Measurements from ENCODE around the gene S100A2.

The S100A2 gene

GRCh38 chr1:153612111-153612754 lies 46.6 kb upstream of the S100A2 start:
- H3K4me3 ChIP-seq (replicated peaks in 1 of 2; ENCODE audit: low read depth in 2 of 2, low read length in 2 of 2): peak overlapping the region; percentile 71 to 77
- TF ChIP-seq CTCF (IDR thresholded peaks at IDR 0.05; ENCODE audit: low read depth, low read length): no peak
- no peak for DNase-seq (ENCODE audit: low read depth in 2 of 2)

GRCh38 chr1:153611356-153611755 lies 45.7 kb upstream of the S100A2 start:
- peak overlapping the region; percentile 71 to 77 for H3K4me3 ChIP-seq (replicated peaks in 1 of 2; ENCODE audit: low read depth in 2 of 2, low read length in 2 of 2)
- no peak for DNase-seq (ENCODE audit: low read depth in 2 of 2)
- TF ChIP-seq CTCF (IDR thresholded peaks at IDR 0.05; ENCODE audit: low read depth, low read length): no peak

- no peak for TF ChIP-seq CTCF (IDR thresholded peaks at IDR 0.05; ENCODE audit: low read depth, low read length)
- H3K4me3 ChIP-seq (replicated peaks in 1 of 2; ENCODE audit: low read depth in 2 of 2, low read length in 2 of 2): peak overlapping the region; percentile 8 to 77
- DNase-seq (ENCODE audit: low read depth in 2 of 2): peak in 1 of 2 donors; percentile 77
These were observed 45.2 kb upstream of the S100A2 start for GRCh38 chr1:153610811-153611301.

GRCh38 chr1:153610334-153610733 lies 44.7 kb upstream of the S100A2 start:
- peak in 1 of 2 donors; percentile 63 for DNase-seq (ENCODE audit: low read depth in 2 of 2)
- peak overlapping the region in 1 of 2 donors; percentile 77 for H3K4me3 ChIP-seq (replicated peaks in 1 of 2; ENCODE audit: low read depth in 2 of 2, low read length in 2 of 2)
- no peak for TF ChIP-seq CTCF (IDR thresholded peaks at IDR 0.05; ENCODE audit: low read depth, low read length)

GRCh38 chr1:153609585-153609907 lies 43.9 kb upstream of the S100A2 start:
- no peak for DNase-seq (ENCODE audit: low read depth in 2 of 2)
- H3K4me3 ChIP-seq (replicated peaks in 1 of 2; ENCODE audit: low read depth in 2 of 2, low read length in 2 of 2): peak overlapping the region in 1 of 2 donors; percentile 77
- no peak for TF ChIP-seq CTCF (IDR thresholded peaks at IDR 0.05; ENCODE audit: low read depth, low read length)

- H3K4me3 ChIP-seq (replicated peaks in 1 of 2; ENCODE audit: low read depth in 2 of 2, low read length in 2 of 2): peak overlapping the region; percentile 26 to 77
- DNase-seq (ENCODE audit: low read depth in 2 of 2): peak; percentile 92 to 95
- TF ChIP-seq CTCF (IDR thresholded peaks at IDR 0.05; ENCODE audit: low read depth, low read length): no peak
These were observed 43.3 kb upstream of the S100A2 start for GRCh38 chr1:153608742-153609584.
